ENCODE measurements around the gene ETV5. TPM values are rescaled to one million over a fixed set of nuclear protein-coding genes. Genes with fewer than 3 reads are reported as not detected.

ETV5 gene
- total and polyA plus RNA-seq, 3 experiments from 2014 or later: 1.0 to 1.3 TPM; not detected in 1

- CTCF ChIA-PET: no interaction called here
Observed at GRCh38 chr3:186067360-186068242, 41.3 kb downstream of the ETV5 start.

GRCh38 chr3:186060222-186060621, 48.7 kb downstream of the ETV5 start:
- no peaks in the 10 kb centered on the region for H3K36me3 ChIP-seq (ENCODE audit: insufficient read depth, low read length)
- peaks cover 8% of the 10 kb centered on the region for H3K4me1 ChIP-seq (ENCODE audit: insufficient read depth, low read length)
- ChIA-PET POLR2A (no interaction called here), CTCF (no interaction called here)
- no peaks in the 10 kb centered on the region for H3K9me3 ChIP-seq (ENCODE audit: low read length)
- no peaks in the 10 kb centered on the region for H3K27me3 ChIP-seq (ENCODE audit: insufficient read depth, low read length, poor library complexity, severe bottlenecking)
- H3K4me1 Mint-ChIP-seq: peaks cover 12 to 17% (median 12%) of the 10 kb centered on the region in 3 donors
- no peak overlapping the region for H3K4me3 ChIP-seq (ENCODE audit: low read length)
- H3K9me3 Mint-ChIP-seq: peaks cover 0 to 4% (median 0%) of the 10 kb centered on the region in 5 donors
- peak overlapping the region in 2 of 8 donors; percentile 5 to 37 for H3K27ac Mint-ChIP-seq
- no peaks in the 10 kb centered on the region for H3K36me3 Mint-ChIP-seq
- DNase-seq: peak in 1 of 5 donors; percentile 1
- peaks cover 25 to 61% of the 10 kb centered on the region in 2 donors for H3K27me3 Mint-ChIP-seq
- no peak overlapping the region for H3K4me3 Mint-ChIP-seq
- H3K27ac ChIP-seq (ENCODE audit: low read depth, low read length): no peak overlapping the region

More at GRCh38 chr3:186067360-186068242, 41.3 kb downstream of the ETV5 start:
- Mint-ChIP-seq H3K4me1 (peaks cover 5 to 11% (median 6%) of the 10 kb centered on the region in 3 donors), H3K9me3 (no peaks in the 10 kb centered on the region), H3K36me3 (peaks cover 0 to 1% (median 0%) of the 10 kb centered on the region in 3 donors), H3K27ac (peak overlapping the region in 3 of 8 donors; percentile 1 to 58 (median 30)), H3K27me3 (peaks cover 11 to 53% of the 10 kb centered on the region in 2 donors), H3K4me3 (peak overlapping the region; percentile 3 to 84 (median 54))
- Histone ChIP-seq H3K27ac (ENCODE audit: low read depth, low read length) (no peak overlapping the region), H3K4me3 (ENCODE audit: low read length) (no peak overlapping the region), H3K27me3 (ENCODE audit: insufficient read depth, low read length, poor library complexity, severe bottlenecking) (no peaks in the 10 kb centered on the region), H3K9me3 (ENCODE audit: low read length) (no peaks in the 10 kb centered on the region), H3K4me1 (ENCODE audit: insufficient read depth, low read length) (no peaks in the 10 kb centered on the region), H3K36me3 (ENCODE audit: insufficient read depth, low read length) (no peaks in the 10 kb centered on the region)
- DNase-seq: no peak
- POLR2A ChIA-PET: no interaction called here

GRCh38 chr3:186059192-186059591, 49.7 kb downstream of the ETV5 start:
- no peaks in the 10 kb centered on the region for H3K36me3 Mint-ChIP-seq
- CTCF ChIA-PET: no interaction called here
- H3K4me3 Mint-ChIP-seq: no peak overlapping the region
- Histone ChIP-seq H3K36me3 (ENCODE audit: insufficient read depth, low read length) (no peaks in the 10 kb centered on the region), H3K27me3 (ENCODE audit: insufficient read depth, low read length, poor library complexity, severe bottlenecking) (no peaks in the 10 kb centered on the region), H3K4me1 (ENCODE audit: insufficient read depth, low read length) (peaks cover 8% of the 10 kb centered on the region), H3K4me3 (ENCODE audit: low read length) (no peak overlapping the region), H3K27ac (ENCODE audit: low read depth, low read length) (no peak overlapping the region), H3K9me3 (ENCODE audit: low read length) (no peaks in the 10 kb centered on the region)
- POLR2A ChIA-PET: no interaction called here
- no peak overlapping the region for H3K27ac Mint-ChIP-seq
- H3K9me3 Mint-ChIP-seq: peaks cover 0 to 4% (median 0%) of the 10 kb centered on the region in 5 donors
- H3K4me1 Mint-ChIP-seq: peaks cover 12 to 17% (median 12%) of the 10 kb centered on the region in 3 donors
- H3K27me3 Mint-ChIP-seq: peaks cover 27 to 61% of the 10 kb centered on the region in 2 donors
- DNase-seq: no peak

GRCh38 chr3:186058225-186058624, 50.7 kb downstream of the ETV5 start:
- Mint-ChIP-seq H3K27me3 (peaks cover 34 to 61% of the 10 kb centered on the region in 2 donors), H3K4me1 (peaks cover 12 to 17% (median 12%) of the 10 kb centered on the region in 3 donors), H3K27ac (no peak overlapping the region), H3K9me3 (peaks cover 0 to 4% (median 0%) of the 10 kb centered on the region in 5 donors), H3K4me3 (no peak overlapping the region), H3K36me3 (no peaks in the 10 kb centered on the region)
- Histone ChIP-seq H3K4me1 (ENCODE audit: insufficient read depth, low read length) (peaks cover 8% of the 10 kb centered on the region), H3K9me3 (ENCODE audit: low read length) (no peaks in the 10 kb centered on the region), H3K27me3 (ENCODE audit: insufficient read depth, low read length, poor library complexity, severe bottlenecking) (no peaks in the 10 kb centered on the region), H3K4me3 (ENCODE audit: low read length) (no peak overlapping the region), H3K27ac (ENCODE audit: low read depth, low read length) (no peak overlapping the region), H3K36me3 (ENCODE audit: insufficient read depth, low read length) (no peaks in the 10 kb centered on the region)
- POLR2A ChIA-PET: no interaction called here
- no peak for DNase-seq
- CTCF ChIA-PET: no interaction called here

- DNase-seq: no peak
- H3K27me3 Mint-ChIP-seq: peaks cover 36 to 60% of the 10 kb centered on the region in 2 donors
- no peaks in the 10 kb centered on the region for H3K36me3 ChIP-seq (ENCODE audit: insufficient read depth, low read length)
- no peaks in the 10 kb centered on the region for H3K27me3 ChIP-seq (ENCODE audit: insufficient read depth, low read length, poor library complexity, severe bottlenecking)
- peaks cover 0 to 4% (median 0%) of the 10 kb centered on the region in 5 donors for H3K9me3 Mint-ChIP-seq
- no peaks in the 10 kb centered on the region for H3K9me3 ChIP-seq (ENCODE audit: low read length)
- H3K27ac ChIP-seq (ENCODE audit: low read depth, low read length): no peak overlapping the region
- ChIA-PET CTCF (no interaction called here), POLR2A (no interaction called here)
- no peaks in the 10 kb centered on the region for H3K36me3 Mint-ChIP-seq
- no peak overlapping the region for H3K27ac Mint-ChIP-seq
- H3K4me1 ChIP-seq (ENCODE audit: insufficient read depth, low read length): peaks cover 8% of the 10 kb centered on the region
- H3K4me3 Mint-ChIP-seq: no peak overlapping the region
- H3K4me1 Mint-ChIP-seq: peaks cover 12 to 17% (median 12%) of the 10 kb centered on the region in 3 donors
- H3K4me3 ChIP-seq (ENCODE audit: low read length): no peak overlapping the region
Observed at GRCh38 chr3:186057594-186057993, 51.3 kb downstream of the ETV5 start.

- Histone ChIP-seq H3K4me3 (ENCODE audit: low read length) (no peak overlapping the region), H3K36me3 (ENCODE audit: insufficient read depth, low read length) (no peaks in the 10 kb centered on the region), H3K4me1 (ENCODE audit: insufficient read depth, low read length) (peaks cover 1% of the 10 kb centered on the region), H3K27me3 (ENCODE audit: insufficient read depth, low read length, poor library complexity, severe bottlenecking) (no peaks in the 10 kb centered on the region), H3K9me3 (ENCODE audit: low read length) (no peaks in the 10 kb centered on the region), H3K27ac (ENCODE audit: low read depth, low read length) (no peak overlapping the region)
- no peaks in the 10 kb centered on the region for H3K9me3 Mint-ChIP-seq
- H3K27ac Mint-ChIP-seq: no peak overlapping the region
- H3K4me3 Mint-ChIP-seq: no peak overlapping the region
- no peak for DNase-seq
- H3K27me3 Mint-ChIP-seq: peaks cover 39 to 72% of the 10 kb centered on the region in 2 donors
- H3K4me1 Mint-ChIP-seq: peaks cover 1 to 6% (median 2%) of the 10 kb centered on the region in 3 donors
- ChIA-PET CTCF (no interaction called here), POLR2A (no interaction called here)
- no peaks in the 10 kb centered on the region for H3K36me3 Mint-ChIP-seq
Observed at GRCh38 chr3:186054792-186055352, 54.0 kb downstream of the ETV5 start.

GRCh38 chr3:186053954-186054791, 54.7 kb downstream of the ETV5 start:
- no peak for DNase-seq
- Histone ChIP-seq H3K27ac (ENCODE audit: low read depth, low read length) (no peak overlapping the region), H3K27me3 (ENCODE audit: insufficient read depth, low read length, poor library complexity, severe bottlenecking) (no peaks in the 10 kb centered on the region), H3K36me3 (ENCODE audit: insufficient read depth, low read length) (no peaks in the 10 kb centered on the region), H3K9me3 (ENCODE audit: low read length) (no peaks in the 10 kb centered on the region), H3K4me3 (ENCODE audit: low read length) (no peak overlapping the region), H3K4me1 (ENCODE audit: insufficient read depth, low read length) (no peaks in the 10 kb centered on the region)
- no peaks in the 10 kb centered on the region for H3K9me3 Mint-ChIP-seq
- H3K36me3 Mint-ChIP-seq: no peaks in the 10 kb centered on the region
- no peak overlapping the region for H3K27ac Mint-ChIP-seq
- H3K27me3 Mint-ChIP-seq: peaks cover 39 to 79% of the 10 kb centered on the region in 2 donors
- CTCF ChIA-PET: no interaction called here
- no peak overlapping the region for H3K4me3 Mint-ChIP-seq
- POLR2A ChIA-PET: no interaction called here
- H3K4me1 Mint-ChIP-seq: peaks cover 0 to under 1% (median 0%) of the 10 kb centered on the region in 3 donors
